NCI-H146 (cell line): ENCODE measurements around the gene THAP12.

Experiments
- DNase-seq: peaks from one replicate; lab custom pipeline; 2025; lab: John Stamatoyannopoulos, UW

The THAP12 gene

DNA sequence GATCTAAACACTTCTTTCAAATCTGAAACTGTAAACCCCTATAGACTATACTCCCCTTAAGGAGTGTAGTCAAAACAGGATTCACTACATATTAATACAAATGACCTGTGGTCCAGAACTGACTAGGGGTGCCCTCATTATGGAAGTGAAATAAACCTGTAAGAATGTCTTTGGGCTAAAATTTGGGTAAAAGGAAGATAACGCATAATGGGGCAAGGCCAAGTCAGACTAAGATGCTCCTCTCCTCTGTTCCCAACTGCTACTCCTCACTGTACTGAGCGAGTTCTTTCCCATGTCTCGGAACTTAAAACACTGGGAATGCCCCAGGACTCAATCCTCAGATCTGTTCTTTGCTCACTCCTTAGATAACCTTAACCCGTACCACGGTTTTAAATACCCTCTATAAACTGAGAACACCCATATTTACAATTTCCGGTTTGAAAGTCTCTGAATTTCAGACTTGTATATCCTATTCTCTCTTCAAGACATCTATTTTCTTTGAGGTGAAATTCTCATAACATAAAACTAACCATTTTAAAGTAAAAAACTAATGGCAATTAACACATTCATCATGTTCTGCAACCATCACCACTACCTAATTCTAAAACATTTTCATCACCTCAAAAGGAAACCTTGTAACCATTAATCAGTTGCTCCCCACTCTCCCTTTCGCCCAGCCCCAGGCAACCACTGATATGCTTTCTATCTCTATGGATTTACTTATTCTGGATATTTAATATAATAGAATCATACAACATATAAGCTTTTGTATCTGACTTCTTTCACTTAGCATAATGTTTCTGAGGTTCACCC is 4.0 kb downstream of the THAP12 start:
- no peak for DNase-seq

DNA sequence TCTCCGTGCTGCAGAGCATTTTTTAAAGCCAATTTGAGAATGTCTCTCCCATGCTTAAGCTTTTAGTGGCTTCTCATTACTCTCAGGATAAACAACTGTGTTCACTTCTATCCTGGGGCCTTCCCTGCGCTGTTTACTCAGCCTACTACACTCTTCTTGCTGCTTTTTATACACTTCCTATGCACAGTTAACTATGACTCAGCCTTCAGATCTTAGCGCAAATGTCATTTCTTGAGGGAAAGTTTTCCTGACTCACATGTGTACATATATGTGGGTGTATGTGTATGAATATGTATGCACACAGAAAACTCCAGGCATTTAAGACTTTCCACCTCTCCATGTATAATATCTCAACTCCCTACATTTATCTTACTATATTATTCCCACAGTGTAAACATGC is 9.8 kb downstream of the THAP12 start:
- no peak for DNase-seq

DNA sequence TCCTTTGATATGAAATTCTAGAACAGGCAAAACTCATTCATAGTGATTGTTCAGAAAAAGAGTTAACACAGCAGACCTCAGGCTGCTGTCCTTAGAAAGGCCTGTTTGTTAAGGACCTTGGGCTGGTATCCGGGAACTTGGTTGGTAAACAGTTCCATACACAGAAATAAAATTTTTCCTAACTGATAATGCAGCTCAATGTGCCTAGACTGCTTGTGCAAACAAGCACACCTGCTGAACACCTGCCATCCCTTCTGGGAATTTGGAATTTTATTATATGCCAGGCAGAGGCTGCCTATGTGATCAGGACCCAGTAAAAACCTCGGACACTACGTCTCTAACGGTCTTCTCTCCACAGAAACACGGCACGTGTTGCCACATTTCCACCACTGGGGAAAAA is 11.5 kb downstream of the THAP12 start:
- no peak for DNase-seq

DNA sequence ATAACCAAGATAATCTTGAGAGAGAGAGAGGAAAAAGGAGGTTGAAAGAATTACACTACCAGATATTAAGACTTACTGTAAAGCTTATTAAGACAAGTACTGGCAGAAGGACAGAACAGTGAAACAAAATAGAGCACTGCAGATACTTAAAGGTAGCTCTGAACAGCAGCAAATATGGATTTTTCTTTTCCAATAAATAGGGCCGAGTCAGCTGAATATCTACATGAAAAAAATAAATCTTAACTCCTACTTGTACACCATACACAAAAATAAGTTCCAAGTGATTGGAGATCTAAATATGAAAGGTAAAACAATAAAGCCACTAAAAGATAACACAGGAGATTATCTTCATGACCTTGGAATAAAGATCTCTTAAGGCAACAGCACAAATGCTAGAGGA is 12.4 kb downstream of the THAP12 start:
- no peak for DNase-seq

DNA sequence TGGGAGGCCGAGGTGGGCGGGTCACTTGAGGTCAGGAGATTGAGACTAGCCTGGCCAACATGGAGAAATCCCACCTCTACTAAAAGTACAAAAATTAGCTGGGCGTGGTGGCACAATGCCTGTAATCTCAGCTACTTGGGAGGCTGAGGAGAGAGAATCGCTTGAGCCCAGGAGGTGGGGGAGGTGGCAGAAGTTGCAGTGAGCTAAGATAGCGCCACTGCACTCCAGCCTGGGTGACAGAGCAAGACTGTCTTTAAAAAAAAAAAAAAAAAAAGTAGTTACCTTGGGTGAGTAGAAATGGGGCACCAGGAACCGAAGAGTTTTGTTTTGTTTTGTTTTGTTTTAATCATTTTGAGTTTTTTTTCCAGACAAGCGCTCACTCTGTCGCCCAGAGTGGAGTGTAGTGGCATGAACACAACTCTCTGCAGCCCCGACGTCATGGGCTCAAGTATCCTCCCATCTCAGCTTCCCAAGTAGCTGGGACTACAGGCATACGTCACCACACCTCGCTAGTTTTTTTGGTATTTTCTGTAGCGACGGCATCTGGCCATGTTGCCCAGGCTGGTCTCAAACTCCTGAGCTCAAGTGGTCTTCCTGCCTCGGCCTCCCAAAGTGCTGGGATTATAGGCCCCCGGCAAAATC is 15.8 kb downstream of the THAP12 start:
- no peak for DNase-seq

DNA sequence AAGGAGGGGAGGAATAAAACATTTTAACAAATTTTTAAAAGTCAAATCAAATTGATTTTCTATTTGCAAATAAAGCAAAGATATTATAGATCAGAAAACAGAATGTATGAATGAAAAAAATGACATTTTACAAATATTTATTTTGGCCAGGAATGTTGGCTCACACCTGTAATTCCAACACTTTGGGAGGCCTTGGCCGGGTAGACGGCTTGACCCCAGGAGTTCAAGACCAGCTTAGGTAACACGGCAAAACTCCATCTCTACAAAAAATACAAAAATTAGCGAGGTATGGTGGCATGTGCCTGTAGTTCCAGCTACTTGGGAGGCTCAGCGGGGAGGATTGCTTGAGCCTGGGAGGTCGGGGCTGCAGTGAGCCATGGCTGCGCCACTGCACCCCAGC is 18.2 kb downstream of the THAP12 start:
- no peak for DNase-seq

DNA sequence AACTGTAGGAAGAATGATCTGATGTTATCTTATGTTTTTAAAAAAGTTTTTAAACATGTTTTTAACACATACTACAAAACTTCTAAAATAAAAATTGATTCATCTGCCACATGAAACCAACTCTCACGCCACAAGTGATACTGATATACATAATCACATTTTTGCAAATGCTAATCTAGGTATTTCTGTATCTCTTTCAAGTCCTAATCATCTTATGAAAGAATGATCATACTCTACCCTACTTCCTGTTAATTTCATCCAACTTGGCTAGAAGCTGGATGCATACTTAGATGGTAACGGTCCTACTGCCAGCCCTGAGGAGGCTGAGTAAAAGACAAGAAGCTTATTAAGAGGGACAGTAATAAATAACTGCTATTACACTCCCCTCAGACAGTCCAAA is 19.2 kb downstream of the THAP12 start:
- no peak for DNase-seq

DNA sequence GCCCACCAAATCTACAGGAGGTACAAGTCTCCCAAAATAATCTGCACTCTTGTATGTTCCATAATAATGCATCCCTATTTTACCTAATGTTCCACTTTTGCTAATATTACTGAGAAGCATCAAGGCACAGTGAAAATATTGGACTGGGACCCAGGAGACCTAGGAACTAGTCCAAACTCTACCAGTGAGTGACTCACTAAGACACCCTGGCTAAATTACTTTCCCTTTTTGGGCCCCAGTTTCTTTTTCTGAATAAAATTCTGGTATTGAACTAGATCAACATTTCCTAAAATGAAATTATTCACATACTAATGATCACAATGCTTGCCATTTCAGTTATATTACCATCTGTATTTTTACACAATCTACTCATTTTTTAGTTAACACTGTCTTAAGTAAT is 19.6 kb downstream of the THAP12 start:
- DNase-seq, result no peak

DNA sequence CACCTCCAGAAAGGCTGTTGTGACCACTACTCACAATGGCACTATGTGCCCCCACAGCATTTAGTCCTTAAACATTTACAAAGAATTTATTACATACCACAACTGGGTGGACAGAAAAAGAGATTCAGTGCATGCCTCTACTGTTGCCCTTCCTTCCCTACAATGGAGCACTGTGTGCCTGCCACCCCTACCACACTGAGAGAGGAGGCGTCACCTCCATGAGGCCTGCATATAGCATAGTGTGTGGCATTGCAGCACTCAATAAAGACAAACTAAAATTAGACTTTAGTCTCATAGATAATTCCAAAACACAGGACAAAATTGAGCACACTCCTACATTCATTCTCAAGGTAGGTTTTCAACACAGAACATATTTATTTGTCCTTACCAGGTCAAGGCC is 25.8 kb downstream of the THAP12 start:
- no peak for DNase-seq

DNA sequence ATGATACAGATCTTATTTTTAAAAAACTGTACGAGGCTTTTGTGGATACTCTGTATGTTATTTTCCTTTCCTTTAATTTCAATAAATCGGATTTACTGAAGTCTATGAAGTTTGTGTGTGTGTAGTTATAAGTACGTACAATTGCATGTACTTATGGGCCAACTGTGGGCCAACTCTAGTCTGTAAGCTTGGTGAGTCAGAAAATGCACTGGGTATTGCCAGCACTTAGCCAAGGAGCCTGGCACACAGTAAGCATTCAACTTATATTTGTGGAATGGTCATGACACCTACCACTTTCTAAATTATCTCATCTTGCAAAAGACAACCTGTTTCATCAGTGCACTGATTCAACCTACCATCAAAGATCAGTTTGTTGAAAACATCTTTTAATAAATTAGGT is 32.6 kb downstream of the THAP12 start:
- no peak for DNase-seq

DNA sequence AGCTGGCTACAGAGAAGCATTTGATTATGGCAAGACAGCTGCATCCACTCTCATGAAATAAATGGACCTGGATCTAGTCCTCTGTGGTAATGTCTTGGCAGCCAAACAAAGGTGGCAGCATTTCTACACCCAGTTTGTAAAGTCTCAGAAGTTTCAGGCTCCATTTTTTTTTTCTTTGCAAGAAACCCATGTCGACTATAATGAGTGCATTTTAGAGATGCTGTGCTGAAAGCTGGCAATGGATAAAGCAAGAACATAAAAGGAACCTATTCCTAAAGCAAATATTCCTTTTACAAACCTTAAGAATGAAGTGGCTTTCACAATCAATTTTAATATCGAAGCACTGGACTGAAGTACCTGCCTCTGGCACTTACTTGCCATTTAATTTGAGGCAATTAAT is 33.5 kb downstream of the THAP12 start:
- no peak for DNase-seq

DNA sequence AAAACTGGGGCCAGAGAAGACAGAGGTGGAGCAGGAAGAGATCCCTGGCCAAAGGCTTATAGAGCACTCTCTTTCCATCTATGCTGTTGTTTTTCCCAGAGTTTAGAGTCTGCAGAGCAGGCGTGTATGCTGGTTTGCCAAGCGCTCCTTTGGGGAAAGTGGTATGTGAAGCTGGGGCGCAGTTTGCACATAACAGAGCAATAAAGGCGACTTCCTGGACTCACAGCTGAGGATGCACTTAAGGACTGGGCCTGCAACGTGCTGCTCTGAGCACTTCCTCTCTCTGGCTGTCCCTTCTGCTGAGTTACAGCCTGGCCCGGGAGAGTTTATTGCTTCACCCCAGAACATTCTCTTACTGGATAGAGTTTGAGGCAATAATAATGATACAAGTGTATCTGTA is 41.7 kb downstream of the THAP12 start:
- DNase-seq, result no peak

DNA sequence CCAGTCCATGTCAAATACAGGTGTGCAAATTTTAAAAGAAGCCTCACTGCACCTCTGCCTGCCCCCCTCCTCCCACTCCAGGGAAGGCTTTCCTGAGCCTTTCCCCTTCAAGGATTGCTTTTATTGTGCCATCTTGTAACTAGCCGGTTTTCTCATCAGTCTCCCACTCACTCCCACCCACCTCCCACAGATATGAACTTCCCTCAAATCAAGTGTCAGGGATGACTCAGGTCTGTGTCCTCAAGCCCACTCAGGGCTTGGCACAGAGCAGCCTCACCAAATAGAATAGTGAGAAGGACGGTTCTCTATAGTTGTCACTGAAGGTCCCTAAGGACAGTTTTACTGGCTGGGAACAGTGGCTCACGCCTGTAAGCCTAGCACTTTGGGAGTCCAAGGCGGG is 43.0 kb downstream of the THAP12 start:
- DNase-seq, result no peak

DNA sequence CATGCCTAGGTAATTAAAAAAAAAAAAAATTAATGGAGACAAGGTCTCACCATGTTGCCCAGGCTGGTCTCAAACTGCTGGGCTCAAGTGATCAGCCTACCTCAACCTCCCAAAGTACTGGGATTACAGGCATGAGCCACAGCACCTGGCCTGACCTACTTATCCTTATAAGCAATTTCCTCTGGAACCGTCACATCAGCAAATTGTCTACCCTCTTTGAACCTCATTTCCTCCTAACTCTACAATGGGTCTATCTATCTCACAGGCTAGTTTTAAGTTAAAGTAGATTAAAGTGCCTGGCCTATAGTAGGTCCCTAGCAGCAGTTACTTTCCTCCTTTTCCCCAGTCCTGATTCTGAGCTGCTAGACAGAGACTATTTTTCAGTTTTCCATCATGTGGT is 43.5 kb downstream of the THAP12 start:
- no peak for DNase-seq

DNA sequence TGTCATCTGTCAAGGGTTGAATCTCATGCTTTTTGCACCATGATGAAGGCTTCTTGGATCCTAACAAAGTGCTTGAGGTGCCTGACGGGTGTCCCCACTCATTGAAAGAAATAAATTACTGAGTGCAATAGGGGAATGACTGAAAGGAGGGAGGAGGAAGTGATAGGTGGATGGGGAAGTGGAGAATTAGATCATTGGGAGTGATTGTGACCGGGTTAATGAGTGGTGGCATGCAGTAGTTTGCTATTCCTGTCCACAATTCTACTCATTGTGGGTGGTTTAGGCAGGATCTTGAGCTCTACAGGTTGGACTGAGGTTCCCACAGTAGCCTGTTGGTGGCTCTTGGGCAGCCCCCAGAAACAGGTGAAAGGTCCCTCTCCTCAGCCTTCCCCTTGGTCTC is 44.3 kb downstream of the THAP12 start:
- DNase-seq, result no peak

DNA sequence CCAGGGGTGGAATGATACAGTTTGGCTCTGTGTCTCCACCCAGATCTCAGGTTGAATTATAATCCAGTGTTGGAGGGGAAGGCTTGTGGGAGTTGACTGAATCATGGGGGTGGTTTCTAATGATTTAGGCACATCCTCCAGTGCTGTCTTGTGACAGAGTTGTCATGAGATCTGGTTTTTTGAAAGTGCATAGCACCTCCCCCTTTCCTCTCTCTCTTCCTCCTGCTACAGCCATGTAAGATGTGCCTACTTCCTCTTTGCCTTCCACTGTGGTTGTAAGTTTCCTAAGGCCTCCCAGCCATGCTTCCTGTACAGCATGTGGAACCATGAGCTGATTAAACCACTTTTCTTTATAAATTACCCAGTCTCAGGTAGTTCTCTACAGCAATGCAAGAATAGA is 45.1 kb downstream of the THAP12 start:
- no peak for DNase-seq

DNA sequence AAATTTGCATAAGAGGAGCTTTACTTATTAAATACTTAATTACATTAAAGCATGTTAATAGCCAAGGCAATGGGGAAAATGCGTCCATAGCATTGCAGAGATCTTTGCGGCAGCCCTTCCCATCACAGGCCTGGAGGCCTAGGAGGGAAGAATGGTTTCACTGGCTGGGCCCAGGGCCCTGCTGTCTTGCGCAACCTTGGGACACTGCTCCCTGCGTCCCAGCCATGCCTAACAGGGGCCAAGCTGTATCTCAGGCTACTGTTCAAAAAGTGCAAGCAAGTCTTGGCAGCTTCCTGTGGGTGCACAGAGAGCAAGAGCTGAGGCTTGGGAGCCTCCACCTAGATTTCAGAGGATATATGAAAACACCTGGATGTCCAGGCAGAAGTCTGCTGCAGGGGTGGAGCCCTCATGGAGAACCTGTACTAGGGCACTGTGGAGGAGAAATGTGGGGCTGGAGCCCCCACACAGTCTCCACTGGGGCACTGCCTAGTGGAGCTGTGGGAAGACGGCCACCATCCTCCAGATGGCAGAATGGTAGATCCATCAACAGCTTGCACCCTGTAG is 46.0 kb downstream of the THAP12 start:
- no peak for DNase-seq

DNA sequence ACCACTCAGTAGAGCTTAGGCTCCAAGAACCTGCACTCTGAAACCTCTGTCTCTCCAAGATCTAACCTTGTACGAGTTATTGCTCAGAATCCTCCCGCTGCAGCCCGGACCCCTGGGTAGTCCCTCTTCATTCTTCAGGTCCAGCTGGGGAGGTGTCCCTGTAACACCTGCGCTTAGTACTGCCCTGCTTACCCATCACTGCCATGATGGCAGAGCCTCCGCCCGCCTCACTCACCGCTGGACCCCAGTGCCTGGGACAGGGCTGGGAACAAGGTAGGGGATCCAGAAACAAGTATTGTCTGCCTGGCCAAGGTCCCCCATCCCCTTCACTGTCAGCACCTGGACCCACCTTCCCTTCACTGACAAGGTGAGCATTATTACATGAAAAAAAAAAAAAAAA is 50.3 kb downstream of the THAP12 start:
- no peak for DNase-seq

DNA sequence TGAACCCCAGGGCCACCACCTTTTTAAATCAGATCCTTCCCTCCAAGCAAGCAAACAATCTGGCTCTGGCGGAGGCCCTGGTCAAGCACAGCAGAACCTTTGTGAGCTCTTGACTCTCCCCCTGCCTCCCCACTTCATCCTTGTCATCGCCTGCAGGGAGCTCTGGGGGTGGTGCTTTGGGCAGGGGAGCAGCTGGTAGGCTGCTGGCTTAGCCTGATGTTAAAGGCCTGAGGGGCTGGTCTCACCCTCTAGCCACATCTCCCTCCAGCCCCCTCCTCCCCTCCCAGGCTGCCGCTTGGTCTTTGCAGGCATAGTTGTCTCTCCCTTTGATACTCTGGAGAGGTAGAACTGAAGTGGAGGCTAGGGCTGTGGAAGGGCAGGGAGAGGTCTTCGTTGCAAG is 50.9 kb downstream of the THAP12 start:
- DNase-seq, result peak; percentile 7

DNA sequence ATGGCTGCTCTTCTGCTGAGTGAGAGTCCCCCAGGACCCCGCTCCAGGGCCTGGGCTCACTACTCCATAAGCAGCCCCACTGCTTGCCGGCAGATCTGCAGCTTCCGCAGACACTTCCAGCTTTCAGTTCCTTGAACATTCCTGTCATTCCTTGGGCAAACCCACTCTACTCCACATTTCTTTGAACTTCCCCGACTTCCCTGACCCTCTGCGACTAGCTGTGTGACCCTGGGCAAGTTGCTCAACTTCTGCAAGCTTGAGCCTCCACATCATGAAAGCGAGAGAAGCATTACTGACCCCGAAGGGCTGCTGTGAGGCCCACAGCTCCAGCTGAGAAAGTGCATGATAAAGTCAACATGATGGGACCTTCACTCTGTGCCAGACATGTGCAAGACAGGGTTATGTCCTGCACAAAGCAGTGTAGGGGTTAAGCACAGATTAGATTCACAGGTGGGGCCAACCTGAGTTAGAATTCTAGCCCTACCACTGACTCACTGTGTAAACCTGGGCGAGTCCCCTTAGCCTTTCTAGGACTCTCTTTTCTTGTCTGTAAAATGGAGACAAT is 51.8 kb downstream of the THAP12 start:
- DNase-seq, result no peak

DNA sequence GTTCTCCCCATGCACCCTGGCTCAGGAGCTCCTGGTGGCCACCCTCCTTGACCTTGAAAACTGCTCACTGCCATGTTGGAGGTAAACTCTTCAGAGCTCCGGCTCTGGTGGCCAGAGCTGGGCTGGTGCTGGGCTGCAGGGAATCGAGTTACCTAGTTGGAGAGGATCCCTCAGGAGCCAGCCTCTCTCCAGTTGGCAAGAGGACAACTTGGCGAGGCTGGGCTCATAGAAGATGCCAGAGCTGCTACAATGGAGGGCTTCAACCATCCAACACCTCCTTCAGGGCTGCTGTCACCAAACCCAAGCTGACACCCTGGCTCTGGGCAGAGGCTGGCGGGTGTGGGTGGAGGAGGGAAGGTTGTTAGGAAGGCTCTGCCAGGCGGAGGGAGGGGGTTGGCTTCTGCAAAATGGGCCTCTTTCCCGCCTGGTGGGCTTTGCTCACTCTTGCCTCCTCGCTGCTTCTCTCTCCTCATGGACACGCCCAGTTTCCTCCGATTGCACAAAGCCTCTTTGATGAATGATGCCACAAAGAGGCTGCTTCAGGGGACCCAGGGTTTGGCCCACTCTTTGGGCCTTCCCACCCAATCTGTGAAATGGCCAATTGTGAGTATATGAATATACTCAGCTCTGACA is 53.1 kb downstream of the THAP12 start:
- no peak for DNase-seq

DNA sequence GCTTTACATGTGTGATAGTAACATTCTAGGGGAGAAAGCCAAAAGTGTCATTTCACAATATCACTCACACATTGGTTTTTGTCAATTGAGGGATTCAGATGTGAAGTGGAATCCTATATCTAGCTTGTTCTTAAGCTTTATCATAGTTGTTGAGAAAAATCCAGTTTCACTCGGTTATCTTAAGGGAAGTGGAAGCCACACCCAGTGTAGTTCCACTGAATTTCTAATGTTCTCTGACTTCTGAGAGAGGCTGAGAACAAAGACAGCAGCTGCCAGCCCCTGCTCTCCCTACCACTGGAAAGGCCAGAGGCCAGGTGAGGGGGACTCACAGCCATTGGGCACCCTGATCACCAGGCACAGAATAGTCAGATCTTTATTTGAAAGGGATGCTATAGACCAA is 53.7 kb downstream of the THAP12 start:
- no peak for DNase-seq

DNA sequence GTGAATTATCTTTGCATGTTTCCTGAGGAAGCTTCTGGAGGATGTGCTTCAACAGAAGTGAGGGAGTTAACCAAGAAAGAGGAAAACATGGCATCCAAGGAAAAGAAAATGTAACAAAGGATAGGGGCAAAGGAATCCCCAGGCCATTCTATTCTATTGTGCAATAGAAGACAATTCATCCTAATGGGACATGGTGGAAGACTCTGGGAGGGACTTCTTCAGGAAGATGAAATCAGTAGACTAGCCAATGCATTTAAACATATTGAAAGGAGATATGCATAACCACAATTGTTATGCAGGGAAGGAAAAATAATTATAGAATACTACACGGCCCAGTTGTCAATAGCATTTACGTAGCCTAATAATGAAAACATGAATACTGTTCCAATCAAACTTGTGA is 55.7 kb downstream of the THAP12 start:
- no peak for DNase-seq
